SK-N-SH treated with all-trans-retinoic acid at 6 μM for 48 hours (cell line): ENCODE measurements around the gene LCORL.

Source experiments
- ATAC-seq: fragments of 200-7000 bp; cut with Tn5 transposase; 3 replicates; pipeline ENCODE4 v1.9.1; 2020; ENCODE audit warnings: mild to moderate bottlenecking, moderate library complexity
- ARNTL ChIP-seq: fragments of 450-650 bp; formaldehyde crosslinking; IDR thresholded peaks from 2 replicates; pipeline ENCODE4 v1.5.0; 2020; ENCODE audit warnings: low read depth, mild to moderate bottlenecking, moderate library complexity, borderline replicate concordance
- BACH2 ChIP-seq: fragments of 250-450 bp; sonication (Bioruptor Pico); IDR thresholded peaks from 2 replicates; pipeline ENCODE4 v1.9.0; 2021; ENCODE audit warnings: mild to moderate bottlenecking, borderline replicate concordance
- CSDC2 ChIP-seq: fragments of 250-450 bp; sonication (Bioruptor Pico); IDR thresholded peaks from 2 replicates; pipeline ENCODE4 v1.5.0; 2020; ENCODE audit warnings: mild to moderate bottlenecking, moderate library complexity
- CSRNP3 ChIP-seq: fragments of 250-450 bp; sonication (Bioruptor Pico); IDR thresholded peaks from 2 replicates; pipeline ENCODE4 v1.5.1; 2021; ENCODE audit warnings: mild to moderate bottlenecking, moderate library complexity
- ESRRG ChIP-seq: fragments of 250-450 bp; sonication (Bioruptor Pico); IDR thresholded peaks from 2 replicates; pipeline ENCODE4 v1.6.1; 2021; ENCODE audit warnings: mild to moderate bottlenecking
- GLIS3 ChIP-seq: fragments of 250-450 bp; sonication (Bioruptor Pico); IDR thresholded peaks from 2 replicates; pipeline ENCODE4 v1.5.0; 2020; ENCODE audit warnings: mild to moderate bottlenecking, moderate library complexity
- ISL1 ChIP-seq: fragments of 250-450 bp; sonication (Bioruptor Pico); IDR thresholded peaks from 2 replicates; pipeline ENCODE4 v2.1.2; 2022; ENCODE audit warnings: mild to moderate bottlenecking, moderate library complexity
- OSR1 ChIP-seq: fragments of 250-450 bp; sonication (Bioruptor Pico); IDR thresholded peaks from 2 replicates; pipeline ENCODE4 v1.8.0; 2022; ENCODE audit warnings: moderate library complexity, mild to moderate bottlenecking, inconsistent platforms
- PPARA ChIP-seq: fragments of 250-450 bp; sonication (Bioruptor Pico); IDR thresholded peaks from 2 replicates; pipeline ENCODE4 v1.5.0; 2020; ENCODE audit warnings: mild to moderate bottlenecking, borderline replicate concordance
- RARB ChIP-seq: fragments of 250-450 bp; sonication (Bioruptor Pico); IDR thresholded peaks from 2 replicates; pipeline ENCODE4 v1.8.0; 2021; ENCODE audit warnings: mild to moderate bottlenecking, moderate library complexity
- SNAI2 ChIP-seq: fragments of 250-450 bp; sonication (Bioruptor Pico); IDR thresholded peaks from 2 replicates; pipeline ENCODE4 v1.5.0; 2020; ENCODE audit warnings: mild to moderate bottlenecking, moderate library complexity
- TCF4 ChIP-seq: fragments of 250-450 bp; sonication (Bioruptor Pico); IDR thresholded peaks from 2 replicates; pipeline ENCODE4 v1.8.0; 2021; ENCODE audit warnings: mild to moderate bottlenecking, moderate library complexity, borderline replicate concordance
- TOX ChIP-seq: fragments of 250-450 bp; sonication (Bioruptor Pico); IDR thresholded peaks from 2 replicates; pipeline ENCODE4 v1.8.0; 2021; ENCODE audit warnings: mild to moderate bottlenecking, moderate library complexity, borderline replicate concordance
- ZC3H10 ChIP-seq: fragments of 250-450 bp; sonication (Bioruptor Pico); IDR thresholded peaks from 2 replicates; pipeline ENCODE4 v1.5.1; 2021; ENCODE audit warnings: mild to moderate bottlenecking, moderate library complexity
- ZFP3 ChIP-seq: fragments of 250-450 bp; sonication (Bioruptor Pico); IDR thresholded peaks from 2 replicates; pipeline ENCODE4 v1.5.0; 2020; ENCODE audit warnings: mild to moderate bottlenecking, moderate library complexity
- ZFP30 ChIP-seq: fragments of 450-650 bp; formaldehyde crosslinking; IDR thresholded peaks from 2 replicates; pipeline ENCODE4 v1.5.0; 2022; ENCODE audit warnings: mild to moderate bottlenecking, moderate library complexity
- ZNF565 ChIP-seq: fragments of 450-650 bp; formaldehyde crosslinking; conservative IDR thresholded peaks from 2 replicates; pipeline ENCODE4 v1.5.0; 2020; ENCODE audit warnings: low read depth, mild to moderate bottlenecking, moderate library complexity
- ZNF8 ChIP-seq: fragments of 450-650 bp; formaldehyde crosslinking; IDR thresholded peaks from 2 replicates; pipeline ENCODE4 v1.5.0; 2020; ENCODE audit warnings: mild to moderate bottlenecking, moderate library complexity
- TF ChIP-seq, protein P1 (sequence below): fragments of 250-450 bp; sonication (Bioruptor Pico); IDR thresholded peaks from 2 replicates; pipeline ENCODE4 v1.5.0; 2020; ENCODE audit warnings: mild to moderate bottlenecking, moderate library complexity
- TF ChIP-seq, protein P2 (sequence below): fragments of 250-450 bp; sonication (Bioruptor Pico); IDR thresholded peaks from 2 replicates; pipeline ENCODE4 v1.8.0; 2020; ENCODE audit warnings: mild to moderate bottlenecking, moderate library complexity, borderline replicate concordance
- TF ChIP-seq, protein P3 (sequence below): fragments of 250-450 bp; sonication (Bioruptor Pico); IDR thresholded peaks from 2 replicates; pipeline ENCODE4 v1.8.0; 2021; ENCODE audit warnings: low read depth, mild to moderate bottlenecking, moderate library complexity, borderline replicate concordance
- TF ChIP-seq, protein P4 (sequence below): fragments of 250-450 bp; sonication (Bioruptor Pico); IDR thresholded peaks from 2 replicates; pipeline ENCODE4 v1.5.1; 2020; ENCODE audit warnings: low read depth, mild to moderate bottlenecking, moderate library complexity

Gene LCORL

GRCh38 chr4:17898553-17899055, 123.0 kb downstream of the LCORL start:
- ATAC-seq, result no peak
- TF ChIP-seq ZNF8 (CRISPR knock-in tag), result no peak
- no peak for TF ChIP-seq ESRRG (CRISPR knock-in tag)
- no peak for TF ChIP-seq ZNF565
- TF ChIP-seq ISL1 (CRISPR knock-in tag), result peak; percentile 57
- TF ChIP-seq, all 23 proteins: peak for 1

DNA sequence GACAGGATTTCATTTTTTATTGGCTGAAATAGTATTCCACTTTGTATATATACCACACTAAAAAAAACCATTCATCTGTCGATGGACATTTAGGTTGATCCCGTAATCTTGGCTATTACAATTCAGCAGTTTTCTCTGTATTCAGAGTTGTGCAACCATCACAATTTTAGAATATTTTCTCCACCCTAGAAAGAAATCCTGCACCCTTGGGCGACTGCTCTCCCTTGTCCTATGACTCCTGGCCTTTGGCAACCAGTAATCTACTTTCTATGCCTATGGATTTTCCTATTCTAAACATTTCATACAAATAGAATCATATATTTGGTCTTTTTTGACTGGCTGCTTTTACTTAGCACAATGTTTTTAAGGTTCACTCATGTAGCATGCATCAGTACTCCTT, 126.1 kb downstream of the LCORL start:
- ATAC-seq, result no peak
- TF ChIP-seq OSR1 (CRISPR knock-in tag) (no peak), CSRNP3 (CRISPR knock-in tag) (no peak), TCF4 (no peak), RARB (CRISPR knock-in tag) (no peak), TOX (CRISPR knock-in tag) (no peak), ARNTL (CRISPR knock-in tag) (no peak), GLIS3 (CRISPR knock-in tag) (no peak), SNAI2 (CRISPR knock-in tag) (no peak), CSDC2 (CRISPR knock-in tag) (no peak), ZC3H10 (CRISPR knock-in tag) (no peak), ZNF8 (CRISPR knock-in tag) (no peak), ZFP3 (CRISPR knock-in tag) (no peak), PPARA (CRISPR knock-in tag) (no peak), ISL1 (CRISPR knock-in tag) (no peak)
- TF ChIP-seq, protein P1, sequence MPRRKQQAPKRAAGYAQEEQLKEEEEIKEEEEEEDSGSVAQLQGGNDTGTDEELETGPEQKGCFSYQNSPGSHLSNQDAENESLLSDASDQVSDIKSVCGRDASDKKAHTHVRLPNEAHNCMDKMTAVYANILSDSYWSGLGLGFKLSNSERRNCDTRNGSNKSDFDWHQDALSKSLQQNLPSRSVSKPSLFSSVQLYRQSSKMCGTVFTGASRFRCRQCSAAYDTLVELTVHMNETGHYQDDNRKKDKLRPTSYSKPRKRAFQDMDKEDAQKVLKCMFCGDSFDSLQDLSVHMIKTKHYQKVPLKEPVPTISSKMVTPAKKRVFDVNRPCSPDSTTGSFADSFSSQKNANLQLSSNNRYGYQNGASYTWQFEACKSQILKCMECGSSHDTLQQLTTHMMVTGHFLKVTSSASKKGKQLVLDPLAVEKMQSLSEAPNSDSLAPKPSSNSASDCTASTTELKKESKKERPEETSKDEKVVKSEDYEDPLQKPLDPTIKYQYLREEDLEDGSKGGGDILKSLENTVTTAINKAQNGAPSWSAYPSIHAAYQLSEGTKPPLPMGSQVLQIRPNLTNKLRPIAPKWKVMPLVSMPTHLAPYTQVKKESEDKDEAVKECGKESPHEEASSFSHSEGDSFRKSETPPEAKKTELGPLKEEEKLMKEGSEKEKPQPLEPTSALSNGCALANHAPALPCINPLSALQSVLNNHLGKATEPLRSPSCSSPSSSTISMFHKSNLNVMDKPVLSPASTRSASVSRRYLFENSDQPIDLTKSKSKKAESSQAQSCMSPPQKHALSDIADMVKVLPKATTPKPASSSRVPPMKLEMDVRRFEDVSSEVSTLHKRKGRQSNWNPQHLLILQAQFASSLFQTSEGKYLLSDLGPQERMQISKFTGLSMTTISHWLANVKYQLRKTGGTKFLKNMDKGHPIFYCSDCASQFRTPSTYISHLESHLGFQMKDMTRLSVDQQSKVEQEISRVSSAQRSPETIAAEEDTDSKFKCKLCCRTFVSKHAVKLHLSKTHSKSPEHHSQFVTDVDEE (CRISPR knock-in tag), result no peak
- TF ChIP-seq, protein P2, sequence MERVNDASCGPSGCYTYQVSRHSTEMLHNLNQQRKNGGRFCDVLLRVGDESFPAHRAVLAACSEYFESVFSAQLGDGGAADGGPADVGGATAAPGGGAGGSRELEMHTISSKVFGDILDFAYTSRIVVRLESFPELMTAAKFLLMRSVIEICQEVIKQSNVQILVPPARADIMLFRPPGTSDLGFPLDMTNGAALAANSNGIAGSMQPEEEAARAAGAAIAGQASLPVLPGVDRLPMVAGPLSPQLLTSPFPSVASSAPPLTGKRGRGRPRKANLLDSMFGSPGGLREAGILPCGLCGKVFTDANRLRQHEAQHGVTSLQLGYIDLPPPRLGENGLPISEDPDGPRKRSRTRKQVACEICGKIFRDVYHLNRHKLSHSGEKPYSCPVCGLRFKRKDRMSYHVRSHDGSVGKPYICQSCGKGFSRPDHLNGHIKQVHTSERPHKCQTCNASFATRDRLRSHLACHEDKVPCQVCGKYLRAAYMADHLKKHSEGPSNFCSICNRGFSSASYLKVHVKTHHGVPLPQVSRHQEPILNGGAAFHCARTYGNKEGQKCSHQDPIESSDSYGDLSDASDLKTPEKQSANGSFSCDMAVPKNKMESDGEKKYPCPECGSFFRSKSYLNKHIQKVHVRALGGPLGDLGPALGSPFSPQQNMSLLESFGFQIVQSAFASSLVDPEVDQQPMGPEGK (CRISPR knock-in tag), result no peak
- TF ChIP-seq, protein P3, sequence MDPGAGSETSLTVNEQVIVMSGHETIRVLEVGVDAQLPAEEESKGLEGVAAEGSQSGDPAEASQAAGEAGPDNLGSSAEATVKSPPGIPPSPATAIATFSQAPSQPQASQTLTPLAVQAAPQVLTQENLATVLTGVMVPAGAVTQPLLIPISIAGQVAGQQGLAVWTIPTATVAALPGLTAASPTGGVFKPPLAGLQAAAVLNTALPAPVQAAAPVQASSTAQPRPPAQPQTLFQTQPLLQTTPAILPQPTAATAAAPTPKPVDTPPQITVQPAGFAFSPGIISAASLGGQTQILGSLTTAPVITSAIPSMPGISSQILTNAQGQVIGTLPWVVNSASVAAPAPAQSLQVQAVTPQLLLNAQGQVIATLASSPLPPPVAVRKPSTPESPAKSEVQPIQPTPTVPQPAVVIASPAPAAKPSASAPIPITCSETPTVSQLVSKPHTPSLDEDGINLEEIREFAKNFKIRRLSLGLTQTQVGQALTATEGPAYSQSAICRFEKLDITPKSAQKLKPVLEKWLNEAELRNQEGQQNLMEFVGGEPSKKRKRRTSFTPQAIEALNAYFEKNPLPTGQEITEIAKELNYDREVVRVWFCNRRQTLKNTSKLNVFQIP, result no peak

GRCh38 chr4:17894421-17894820, 127.1 kb downstream of the LCORL start:
- no peak for TF ChIP-seq ZC3H10 (CRISPR knock-in tag)
- TF ChIP-seq BACH2, result no peak
- no peak for TF ChIP-seq CSDC2 (CRISPR knock-in tag)
- TF ChIP-seq OSR1 (CRISPR knock-in tag), result no peak
- peak; percentile 71 for TF ChIP-seq TCF4
- no peak for TF ChIP-seq TOX (CRISPR knock-in tag)
- no peak for ATAC-seq

GRCh38 chr4:17889692-17890091, 131.9 kb downstream of the LCORL start:
- TF ChIP-seq ISL1 (CRISPR knock-in tag), result peak; percentile 64
- TF ChIP-seq ZFP30 (CRISPR knock-in tag), result no peak
- no peak for TF ChIP-seq RARB (CRISPR knock-in tag)
- no peak for TF ChIP-seq ZFP3 (CRISPR knock-in tag)
- TF ChIP-seq TCF4, result peak; percentile 69; the same call in 1 of the 2 replicates
- TF ChIP-seq CSRNP3 (CRISPR knock-in tag), result peak; percentile 50; the same call in 1 of the 2 replicates
- TF ChIP-seq BACH2, result no peak
- TF ChIP-seq SNAI2 (CRISPR knock-in tag), result 0 out of 2 replicates have a peak, but pooled peaks have one; percentile 17
- TF ChIP-seq PPARA (CRISPR knock-in tag), result no peak
- no peak for TF ChIP-seq ESRRG (CRISPR knock-in tag)
- TF ChIP-seq, protein P4, sequence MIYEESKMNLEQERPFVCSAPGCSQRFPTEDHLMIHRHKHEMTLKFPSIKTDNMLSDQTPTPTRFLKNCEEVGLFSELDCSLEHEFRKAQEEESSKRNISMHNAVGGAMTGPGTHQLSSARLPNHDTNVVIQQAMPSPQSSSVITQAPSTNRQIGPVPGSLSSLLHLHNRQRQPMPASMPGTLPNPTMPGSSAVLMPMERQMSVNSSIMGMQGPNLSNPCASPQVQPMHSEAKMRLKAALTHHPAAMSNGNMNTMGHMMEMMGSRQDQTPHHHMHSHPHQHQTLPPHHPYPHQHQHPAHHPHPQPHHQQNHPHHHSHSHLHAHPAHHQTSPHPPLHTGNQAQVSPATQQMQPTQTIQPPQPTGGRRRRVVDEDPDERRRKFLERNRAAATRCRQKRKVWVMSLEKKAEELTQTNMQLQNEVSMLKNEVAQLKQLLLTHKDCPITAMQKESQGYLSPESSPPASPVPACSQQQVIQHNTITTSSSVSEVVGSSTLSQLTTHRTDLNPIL (CRISPR knock-in tag), result peak; percentile 19; the same call in 1 of the 2 replicates
- no peak for TF ChIP-seq TOX (CRISPR knock-in tag)

More at GRCh38 chr4:17889692-17890091, 131.9 kb downstream of the LCORL start:
- ATAC-seq, result no peak
